Endodermal cell (in vitro differentiated cells): ENCODE measurements around the gene TRIM66. TPM values are rescaled to one million over a fixed set of nuclear protein-coding genes. Genes with fewer than 3 reads are reported as not detected.

Experiments
- DNase-seq: peaks from one replicate; pipeline ENCODE4 v3.0.0-alpha.2; 2017
- H3K27ac ChIP-seq: 2 replicates; pipeline ENCODE4 v1.5.1; 2013; ENCODE audit warnings: mild to moderate bottlenecking, low read depth, low read length, moderate library complexity
- H3K27me3 ChIP-seq: 2 replicates; pipeline ENCODE4 v1.6.1; 2013; ENCODE audit warnings: mild to moderate bottlenecking, low read length, moderate library complexity; ENCODE audit not compliant: insufficient read depth, control insufficient read depth, poor library complexity, severe bottlenecking
- H3K36me3 ChIP-seq: 2 replicates; pipeline ENCODE4 v1.7.0; 2013; ENCODE audit warnings: mild to moderate bottlenecking, low read length, moderate library complexity; ENCODE audit not compliant: control insufficient read depth, insufficient read depth
- H3K4me1 ChIP-seq: one replicate; pipeline ENCODE4 v1.7.0; 2013; ENCODE audit warnings: low read length; ENCODE audit not compliant: control insufficient read depth, insufficient read depth
- H3K4me3 ChIP-seq: 2 replicates; pipeline ENCODE4 v1.5.1; 2013; ENCODE audit warnings: mild to moderate bottlenecking, low read length, moderate library complexity
- H3K9ac ChIP-seq: 2 replicates; pipeline ENCODE4 v1.6.1; 2013; ENCODE audit warnings: mild to moderate bottlenecking, low read length, moderate library complexity; ENCODE audit not compliant: poor library complexity, severe bottlenecking; ENCODE audit errors: extremely low read depth
- H3K9me3 ChIP-seq: 2 replicates; pipeline ENCODE4 v1.6.1; 2013; ENCODE audit warnings: mild to moderate bottlenecking, low read length, moderate library complexity; ENCODE audit not compliant: control insufficient read depth
- H3K27ac Mint-ChIP-seq: 2 replicates; pipeline ENCODE4 v1.8.0; 2020; ENCODE audit warnings: mixed read lengths
- H3K27me3 Mint-ChIP-seq: 2 replicates; pipeline ENCODE4 v1.8.0; 2021; ENCODE audit warnings: mild to moderate bottlenecking, mixed read lengths; ENCODE audit not compliant: insufficient read depth
- H3K36me3 Mint-ChIP-seq: 2 replicates; pipeline ENCODE4 v1.8.0; 2020; ENCODE audit warnings: low read depth, mixed read lengths
- H3K4me1 Mint-ChIP-seq: 2 replicates; pipeline ENCODE4 v1.8.0; 2020; ENCODE audit warnings: mixed read lengths
- H3K4me3 Mint-ChIP-seq: 2 replicates; pipeline ENCODE4 v1.8.0; 2020; ENCODE audit warnings: mild to moderate bottlenecking, moderate library complexity, mixed read lengths
- H3K9me3 Mint-ChIP-seq: 2 replicates; pipeline ENCODE4 v1.8.0; 2020; ENCODE audit warnings: mild to moderate bottlenecking, mixed read lengths
- CTCF ChIP-seq: fragments of 200-600 bp; sonication (generic); conservative IDR thresholded peaks from 2 replicates; pipeline ENCODE4 v1.5.0; 2021; ENCODE audit warnings: antibody characterized with exemption, mild to moderate bottlenecking
- WGBS, 2 experiments: methylation state at CpG; one replicate each; pipeline versions ENCODE4 v1.1.5 to v1.1.7; 2013; ENCODE audit warnings: missing lambda C conversion rate in 2 of 2, mixed read lengths in 1 of 2; ENCODE audit not compliant: insufficient coverage in 1 of 2, insufficient read length in 1 of 2; 5-methylcytosine and 5-hydroxymethylcytosine counted together
- total RNA-seq, 2 donors: library from RNA; stranded (reverse); fragmentation: NEBNext Ultra II Directional in 1 of 2; extraction: Animal tissue kit (Norgen Biotek cat#: 25700) in 1 of 2; gene quantifications; 2 replicates in 1 of 2; 3 replicates in 1 of 2; pipeline ENCODE4 v1.2.1, GENCODE V29; 2021

TRIM66 gene
- total RNA-seq, 2 donors from 2014 or later = 4.3 to 4.6 TPM

DNA sequence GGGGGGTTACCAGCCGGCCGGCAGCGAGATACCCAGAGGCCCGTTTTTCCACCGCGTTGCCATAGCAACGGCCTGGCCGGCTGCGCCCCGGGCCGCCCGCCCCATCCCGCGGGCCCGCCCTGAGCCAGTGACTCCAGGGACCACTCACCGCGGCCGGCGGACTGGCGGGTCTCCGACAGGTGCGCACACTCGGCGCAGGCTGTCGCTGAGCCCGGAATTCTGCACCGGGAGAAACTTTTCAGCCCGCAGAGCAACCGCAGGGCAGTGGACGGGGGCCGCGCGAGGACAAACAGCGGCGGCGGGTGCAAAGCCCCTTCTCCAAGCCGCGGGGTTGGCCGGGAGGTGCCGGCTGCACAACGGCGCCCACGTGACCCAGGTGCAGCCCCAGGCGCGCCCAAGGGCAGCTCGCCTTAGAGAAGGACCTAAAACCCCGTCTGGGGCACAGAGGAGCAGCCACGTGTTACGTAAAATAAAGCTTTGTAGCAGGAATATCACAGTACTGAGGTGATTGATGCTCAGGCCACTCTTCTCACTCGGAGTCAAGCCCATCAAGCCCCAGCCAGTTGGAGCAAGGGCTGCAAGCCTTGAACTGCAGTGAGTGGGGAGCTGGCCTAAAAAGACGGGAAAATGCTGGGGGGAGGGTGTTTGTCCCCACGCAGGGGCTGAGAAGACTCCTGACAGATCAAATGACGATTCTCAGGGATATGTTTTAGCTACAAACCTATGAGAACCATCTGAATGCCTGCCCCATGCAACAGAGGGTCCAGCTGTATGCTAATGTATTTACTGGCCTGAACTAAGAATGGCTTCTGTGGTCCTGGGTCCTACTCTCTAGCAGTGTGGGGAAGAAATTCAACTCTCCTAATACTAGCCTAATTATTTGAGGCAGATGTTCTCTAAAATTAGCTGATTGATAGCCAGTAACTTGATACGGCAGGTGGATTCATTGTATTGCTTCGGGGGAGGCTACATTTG is 88.2 kb downstream of the TRIM66 start, which contains the start of gene STK33:
Gene STK33, minus strand, starts transcription at position 294 of the 975 bp plus-strand sequence. CDS start 119,323 bp downstream, outside the sequence.
- no peaks in the 10 kb centered on the region for H3K36me3 Mint-ChIP-seq
- no peaks in the 10 kb centered on the region for H3K27me3 ChIP-seq
- H3K9me3 Mint-ChIP-seq = no peaks in the 10 kb centered on the region
- H3K4me1 Mint-ChIP-seq = peaks cover 25% of the 10 kb centered on the region
- H3K4me1 ChIP-seq = peaks cover 12% of the 10 kb centered on the region
- DNase-seq = peak; percentile 91
- no peaks in the 10 kb centered on the region for H3K27me3 Mint-ChIP-seq
- peak within 1 kb of the TSS; percentile 86 for H3K4me3 ChIP-seq
- H3K36me3 ChIP-seq = no peaks in the 10 kb centered on the region
- TF ChIP-seq CTCF = no peak
- peak within 1 kb of the TSS; percentile 71 for H3K4me3 Mint-ChIP-seq
- no peaks in the 10 kb centered on the region for H3K9me3 ChIP-seq
- peak within 1 kb of the TSS; percentile 37 for H3K27ac Mint-ChIP-seq
- WGBS, 2 experiments = 5 to 8% methylated on average over 28 to 55 of the region's 55 CpGs
- H3K27ac ChIP-seq = peak within 1 kb of the TSS; percentile 81
- H3K9ac ChIP-seq = peak within 1 kb of the TSS; percentile 3

- peaks cover 7% of the 10 kb centered on the region for H3K9me3 ChIP-seq
- no peak for DNase-seq
- H3K4me3 ChIP-seq = peak overlapping the region; percentile 86
- WGBS, 2 experiments = 16% methylated on average over 6 of the region's 7 CpGs; no CpG with 5 or more reads in 1 of the 2 experiments
- TF ChIP-seq CTCF = no peak
- Mint-ChIP-seq H3K36me3 (no peaks in the 10 kb centered on the region), H3K9me3 (no peaks in the 10 kb centered on the region), H3K27me3 (no peaks in the 10 kb centered on the region), H3K4me3 (peak overlapping the region; percentile 71), H3K27ac (peak overlapping the region; percentile 37), H3K4me1 (peaks cover 25% of the 10 kb centered on the region)
- H3K27me3 ChIP-seq = no peaks in the 10 kb centered on the region
- no peaks in the 10 kb centered on the region for H3K36me3 ChIP-seq
- peak overlapping the region; percentile 3 for H3K9ac ChIP-seq
- peaks cover 12% of the 10 kb centered on the region for H3K4me1 ChIP-seq
- H3K27ac ChIP-seq = no peak overlapping the region
Measured at GRCh38 chr11:8593455-8593854, 89.0 kb downstream of the TRIM66 start.

- H3K9me3 Mint-ChIP-seq = no peaks in the 10 kb centered on the region
- H3K27ac Mint-ChIP-seq = no peak overlapping the region
Measured at GRCh38 chr11:8587915-8588314, 94.5 kb downstream of the TRIM66 start.

More at GRCh38 chr11:8587915-8588314, 94.5 kb downstream of the TRIM66 start:
- Histone ChIP-seq H3K4me1 (peaks cover 6% of the 10 kb centered on the region), H3K4me3 (no peak overlapping the region), H3K27ac (no peak overlapping the region), H3K36me3 (no peaks in the 10 kb centered on the region), H3K9ac (no peak overlapping the region), H3K9me3 (peaks cover 16% of the 10 kb centered on the region), H3K27me3 (no peaks in the 10 kb centered on the region)
- Mint-ChIP-seq H3K27me3 (no peaks in the 10 kb centered on the region), H3K4me1 (peaks cover 15% of the 10 kb centered on the region), H3K36me3 (peaks cover 4% of the 10 kb centered on the region), H3K4me3 (no peak overlapping the region)
- no peak for DNase-seq
- no peak for TF ChIP-seq CTCF
